HG02759 (cell line): ENCODE data around the gene TAP2.

ENCODE experiments used
- ATAC-seq: cut with Tn5 transposase; IDR thresholded peaks from one replicate; pipeline ENCODE4 v1.9.1; 2021; ENCODE audit warnings: mild to moderate bottlenecking, moderate library complexity; ENCODE audit not compliant: unreplicated experiment

TAP2 gene

GRCh38 chr6:32854376-32855178 is 16.0 kb upstream of the TAP2 start:
- ATAC-seq, result peak; percentile 17

- peak; percentile 81 for ATAC-seq
Observed at GRCh38 chr6:32853541-32854375, 15.2 kb upstream of the TAP2 start, which contains the start of the genes PSMB9 and TAP1. TSS of gene PSMB9 (plus strand) at chr6:32854192. CDS start at chr6:32854230, 38 bp downstream. TSS of gene TAP1 (minus strand) at chr6:32853704. CDS start at chr6:32853636, 68 bp downstream.

- ATAC-seq, result peak; percentile 19
Observed at GRCh38 chr6:32852844-32853540, 14.5 kb upstream of the TAP2 start.

GRCh38 chr6:32852018-32852843 is 13.7 kb upstream of the TAP2 start:
- ATAC-seq, result no peak

GRCh38 chr6:32851025-32851424 is 12.5 kb upstream of the TAP2 start:
- no peak for ATAC-seq

GRCh38 chr6:32849126-32849525 is 10.6 kb upstream of the TAP2 start:
- no peak for ATAC-seq

- ATAC-seq, result no peak
Observed at GRCh38 chr6:32847795-32848194, 9.3 kb upstream of the TAP2 start.

GRCh38 chr6:32847004-32847403 is 8.5 kb upstream of the TAP2 start:
- no peak for ATAC-seq

- ATAC-seq, result no peak
Observed at GRCh38 chr6:32845384-32845884, 6.9 kb upstream of the TAP2 start.

- no peak for ATAC-seq
Observed at GRCh38 chr6:32844839-32845383, 6.4 kb upstream of the TAP2 start.

- peak; percentile 71 for ATAC-seq
Observed at GRCh38 chr6:32843979-32844838, 5.7 kb upstream of the TAP2 start, which contains the start of gene PSMB8. TSS of gene PSMB8 (minus strand) at chr6:32844047. CDS start at chr6:32843996, 51 bp downstream.

GRCh38 chr6:32843331-32843978 is 4.9 kb upstream of the TAP2 start:
- no peak for ATAC-seq

- no peak for ATAC-seq
Observed at GRCh38 chr6:32842690-32843089, 4.2 kb upstream of the TAP2 start.

GRCh38 chr6:32842021-32842650 is 3.6 kb upstream of the TAP2 start:
- no peak for ATAC-seq

- ATAC-seq, result no peak
Observed at GRCh38 chr6:32840604-32841246, 2.2 kb upstream of the TAP2 start.

- no peak for ATAC-seq
Observed at GRCh38 chr6:32839356-32839755, 817 bp upstream of the TAP2 start.

GRCh38 chr6:32837651-32838113 is 857 bp downstream of the TAP2 start:
- no peak for ATAC-seq
